Astrocyte (in vitro differentiated cells and primary cell): ENCODE data around the gene LRMDA.

Experiments used
- EZH2 ChIP-seq: IDR thresholded peaks from 2 replicates; pipeline ENCODE4 v1.6.1; 2012; ENCODE audit warnings: mild to moderate bottlenecking, low read length, inconsistent platforms; ENCODE audit not compliant: insufficient read depth
- TF ChIP-seq, protein P1 (sequence below): IDR thresholded peaks from 2 replicates; pipeline ENCODE4 v1.5.1; 2011; ENCODE audit warnings: low read depth, mild to moderate bottlenecking, inconsistent platforms, low read length, moderate library complexity; ENCODE audit not compliant: insufficient read depth

DNA sequence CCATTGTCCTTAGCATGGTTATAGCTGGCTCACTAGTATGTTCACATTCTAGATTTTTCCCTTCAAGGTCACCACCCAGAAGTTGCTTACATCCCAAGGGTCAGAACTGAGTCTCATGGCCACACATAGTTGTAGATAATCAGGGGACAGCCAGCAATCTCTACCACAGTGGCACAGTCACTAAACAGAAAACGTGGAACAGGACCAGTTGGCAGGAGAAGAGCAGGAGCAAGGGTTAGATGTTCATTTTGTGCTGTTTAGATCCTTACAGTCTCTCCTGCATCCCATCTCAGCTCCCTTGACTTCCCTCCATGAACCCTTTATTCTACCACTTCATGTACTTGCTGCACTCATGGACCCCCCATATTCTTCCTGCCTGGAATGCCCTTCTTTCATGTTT lies 73.9 kb downstream of the LRMDA start:
- TF ChIP-seq, protein P1, sequence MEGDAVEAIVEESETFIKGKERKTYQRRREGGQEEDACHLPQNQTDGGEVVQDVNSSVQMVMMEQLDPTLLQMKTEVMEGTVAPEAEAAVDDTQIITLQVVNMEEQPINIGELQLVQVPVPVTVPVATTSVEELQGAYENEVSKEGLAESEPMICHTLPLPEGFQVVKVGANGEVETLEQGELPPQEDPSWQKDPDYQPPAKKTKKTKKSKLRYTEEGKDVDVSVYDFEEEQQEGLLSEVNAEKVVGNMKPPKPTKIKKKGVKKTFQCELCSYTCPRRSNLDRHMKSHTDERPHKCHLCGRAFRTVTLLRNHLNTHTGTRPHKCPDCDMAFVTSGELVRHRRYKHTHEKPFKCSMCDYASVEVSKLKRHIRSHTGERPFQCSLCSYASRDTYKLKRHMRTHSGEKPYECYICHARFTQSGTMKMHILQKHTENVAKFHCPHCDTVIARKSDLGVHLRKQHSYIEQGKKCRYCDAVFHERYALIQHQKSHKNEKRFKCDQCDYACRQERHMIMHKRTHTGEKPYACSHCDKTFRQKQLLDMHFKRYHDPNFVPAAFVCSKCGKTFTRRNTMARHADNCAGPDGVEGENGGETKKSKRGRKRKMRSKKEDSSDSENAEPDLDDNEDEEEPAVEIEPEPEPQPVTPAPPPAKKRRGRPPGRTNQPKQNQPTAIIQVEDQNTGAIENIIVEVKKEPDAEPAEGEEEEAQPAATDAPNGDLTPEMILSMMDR: no peak
- no peak for TF ChIP-seq EZH2
